ENCODE measurements around the gene MAOA.

DNA sequence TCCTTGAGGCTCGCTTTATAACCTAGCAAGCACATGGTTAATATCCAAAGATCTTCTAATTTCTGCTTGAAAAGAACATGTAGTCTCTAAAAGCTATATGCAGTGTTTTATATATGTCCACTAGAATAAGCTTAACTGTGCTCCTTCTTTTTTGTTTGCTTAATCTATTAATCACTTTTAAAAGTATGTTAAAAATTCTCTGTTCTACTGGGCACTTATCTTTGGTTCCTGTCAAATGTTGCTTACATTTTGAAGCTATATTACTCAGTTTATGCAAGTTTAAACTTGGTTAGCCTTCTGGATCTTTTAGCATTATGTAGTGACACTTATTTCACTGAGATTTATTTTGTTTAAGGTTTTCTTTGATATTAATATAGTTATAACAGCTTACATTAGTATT, 32.5 kb downstream of the MAOA start:
- TF ChIP-seq CTCF (IDR thresholded peaks at IDR 0.05; ENCODE audit: poor library complexity): no peak
- no peak for TF ChIP-seq EZH2phosphoT487 (IDR thresholded peaks at IDR 0.05; ENCODE audit: low read depth, severe bottlenecking, unreplicated experiment)
